Peyer's patch (tissue), 4 donors: ENCODE results near the gene ATF7IP2. TPM values are rescaled to one million over a fixed set of nuclear protein-coding genes. Genes with fewer than 3 reads are reported as not detected.
"Not testable (repeated sequence)": the region's sequence is repeated elsewhere in the genome, so short reads cannot be mapped to it uniquely, and the experiment has no call there.

Experiments
- DNase-seq, 3 donors: peaks; one replicate each; pipeline ENCODE4 v3.0.0-alpha.2; 2017 to 2019
- H3K27ac ChIP-seq, 4 donors: fragments of 200-600 bp; sonication (generic); one replicate each; pipeline ENCODE4 v1.5.1; 2016 to 2019
- H3K27me3 ChIP-seq, 2 donors: fragments of 200-600 bp; sonication (generic); one replicate each; pipeline ENCODE4 v1.5.1; 2019
- H3K36me3 ChIP-seq, 3 donors: fragments of 200-600 bp; sonication (generic); one replicate each; pipeline ENCODE4 v1.5.1; 2016 to 2019
- H3K4me1 ChIP-seq, 4 donors: fragments of 200-600 bp; sonication (generic); one replicate each; pipeline ENCODE4 v1.5.1; 2016 to 2019
- H3K4me3 ChIP-seq, 4 donors: fragments of 200-600 bp; sonication (generic); 1 replicate in 3 of 4; 2 replicates in 1 of 4; pipeline ENCODE4 v1.5.1; 2016 to 2019; ENCODE audit warnings: mild to moderate bottlenecking in 1 of 4
- H3K9me3 ChIP-seq, 4 donors: fragments of 200-600 bp; sonication (generic); one replicate each; pipeline ENCODE4 v1.5.1; 2016 to 2019; ENCODE audit warnings: mild to moderate bottlenecking in 1 of 4
- POLR2A ChIP-seq, 2 donors: fragments of 450-650 bp; IDR thresholded peaks; one replicate each; pipeline ENCODE4 v1.5.1; 2017; ENCODE audit warnings: antibody characterized with exemption in 2 of 2, mild to moderate bottlenecking in 2 of 2, moderate library complexity in 2 of 2
- total RNA-seq, 4 donors: library from RNA; depleted of rRNA; stranded (reverse); fragments of >200 nt; gene quantifications; one replicate each; pipeline ENCODE4 v1.1.0, GENCODE V29; 2016
- TF ChIP-seq, protein P1 (sequence below), 6 experiments: fragments of 450-650 bp in 4 of 6; fragments of 200-600 bp in 2 of 6; sonication (generic) in 1 of 6; IDR thresholded peaks; one replicate each; pipeline ENCODE4 v1.5.1; 2017 to 2019; ENCODE audit warnings: antibody characterized with exemption in 6 of 6, mild to moderate bottlenecking in 3 of 6, moderate library complexity in 1 of 6

Gene ATF7IP2
- total RNA-seq, 4 donors from 2014 or later, result 9.9 to 27.2 (median 10.8) TPM

DNA sequence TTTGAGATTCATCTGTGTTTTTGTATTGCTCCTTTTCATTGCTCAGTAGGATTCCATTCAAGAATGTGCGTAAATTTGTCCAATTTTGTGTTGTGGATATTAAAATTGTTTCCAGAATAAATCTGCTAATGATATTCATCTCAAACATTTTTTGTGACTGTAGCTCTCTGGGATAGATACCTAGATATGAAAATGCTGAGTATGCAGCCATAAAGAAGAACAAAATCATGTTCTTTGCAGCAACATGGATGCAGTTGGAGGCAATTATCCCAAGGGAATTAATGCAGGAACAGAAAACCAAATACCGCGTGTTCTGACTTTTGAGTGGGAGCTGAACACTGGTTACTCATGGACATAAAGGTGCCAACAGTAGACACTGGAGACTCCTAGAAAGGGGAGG lies 40.2 kb upstream of the ATF7IP2 start:
- TF ChIP-seq POLR2A (IDR thresholded peaks at IDR 0.05), result no peak
- TF ChIP-seq, protein P1, sequence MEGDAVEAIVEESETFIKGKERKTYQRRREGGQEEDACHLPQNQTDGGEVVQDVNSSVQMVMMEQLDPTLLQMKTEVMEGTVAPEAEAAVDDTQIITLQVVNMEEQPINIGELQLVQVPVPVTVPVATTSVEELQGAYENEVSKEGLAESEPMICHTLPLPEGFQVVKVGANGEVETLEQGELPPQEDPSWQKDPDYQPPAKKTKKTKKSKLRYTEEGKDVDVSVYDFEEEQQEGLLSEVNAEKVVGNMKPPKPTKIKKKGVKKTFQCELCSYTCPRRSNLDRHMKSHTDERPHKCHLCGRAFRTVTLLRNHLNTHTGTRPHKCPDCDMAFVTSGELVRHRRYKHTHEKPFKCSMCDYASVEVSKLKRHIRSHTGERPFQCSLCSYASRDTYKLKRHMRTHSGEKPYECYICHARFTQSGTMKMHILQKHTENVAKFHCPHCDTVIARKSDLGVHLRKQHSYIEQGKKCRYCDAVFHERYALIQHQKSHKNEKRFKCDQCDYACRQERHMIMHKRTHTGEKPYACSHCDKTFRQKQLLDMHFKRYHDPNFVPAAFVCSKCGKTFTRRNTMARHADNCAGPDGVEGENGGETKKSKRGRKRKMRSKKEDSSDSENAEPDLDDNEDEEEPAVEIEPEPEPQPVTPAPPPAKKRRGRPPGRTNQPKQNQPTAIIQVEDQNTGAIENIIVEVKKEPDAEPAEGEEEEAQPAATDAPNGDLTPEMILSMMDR (IDR thresholded peaks at IDR 0.05), result no peak
- Histone ChIP-seq H3K27me3 (no peaks in the 10 kb centered on the region), H3K9me3 (peaks cover 0 to 22% (median 10%) of the 10 kb centered on the region in 4 donors)

DNA sequence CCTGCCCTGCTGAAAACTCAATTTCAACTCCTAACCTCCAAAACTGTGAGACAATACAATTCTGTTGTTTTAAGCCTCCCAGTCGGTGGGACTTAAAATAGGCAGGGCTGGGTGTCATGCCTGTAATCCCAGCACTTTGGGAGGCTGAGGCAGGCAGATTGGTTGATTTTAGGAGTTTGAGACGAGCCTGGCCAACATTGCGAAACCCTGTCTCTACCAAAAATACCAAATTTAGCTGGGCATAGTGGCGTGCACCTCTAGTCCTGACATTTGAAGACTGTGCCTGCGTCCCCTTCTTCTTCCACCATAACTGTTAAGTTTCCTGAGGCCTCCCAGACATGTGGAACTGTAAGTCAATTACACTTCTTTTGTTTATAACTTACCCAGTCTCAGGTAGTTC lies 36.0 kb upstream of the ATF7IP2 start:
- no peak for TF ChIP-seq POLR2A (IDR thresholded peaks at IDR 0.05)
- TF ChIP-seq, protein P1 (IDR thresholded peaks at IDR 0.05), result no peak
- H3K27ac ChIP-seq, result no peak overlapping the region
- no peaks in the 10 kb centered on the region for H3K4me1 ChIP-seq
- no peaks in the 10 kb centered on the region for H3K9me3 ChIP-seq
- DNase-seq, result no peak
- H3K36me3 ChIP-seq, result no peaks in the 10 kb centered on the region
- H3K4me3 ChIP-seq, result no peak overlapping the region
- no peaks in the 10 kb centered on the region for H3K27me3 ChIP-seq

More for the DNA sequence above, 40.2 kb upstream of the ATF7IP2 start:
- Histone ChIP-seq H3K27ac (no peak overlapping the region), H3K36me3 (no peaks in the 10 kb centered on the region), H3K4me3 (no peak overlapping the region), H3K4me1 (no peaks in the 10 kb centered on the region)
- no peak for DNase-seq

- no peak for DNase-seq
- no peaks in the 10 kb centered on the region for H3K9me3 ChIP-seq
- no peak overlapping the region for H3K4me3 ChIP-seq
- no peaks in the 10 kb centered on the region for H3K4me1 ChIP-seq
- H3K36me3 ChIP-seq, result no peaks in the 10 kb centered on the region
- H3K27ac ChIP-seq, result no peak overlapping the region
- TF ChIP-seq, protein P1 (IDR thresholded peaks at IDR 0.05), result no peak
- no peak for TF ChIP-seq POLR2A (IDR thresholded peaks at IDR 0.05)
- no peaks in the 10 kb centered on the region for H3K27me3 ChIP-seq
Observed at GRCh38 chr16:10352262-10352661, 33.6 kb upstream of the ATF7IP2 start.

DNA sequence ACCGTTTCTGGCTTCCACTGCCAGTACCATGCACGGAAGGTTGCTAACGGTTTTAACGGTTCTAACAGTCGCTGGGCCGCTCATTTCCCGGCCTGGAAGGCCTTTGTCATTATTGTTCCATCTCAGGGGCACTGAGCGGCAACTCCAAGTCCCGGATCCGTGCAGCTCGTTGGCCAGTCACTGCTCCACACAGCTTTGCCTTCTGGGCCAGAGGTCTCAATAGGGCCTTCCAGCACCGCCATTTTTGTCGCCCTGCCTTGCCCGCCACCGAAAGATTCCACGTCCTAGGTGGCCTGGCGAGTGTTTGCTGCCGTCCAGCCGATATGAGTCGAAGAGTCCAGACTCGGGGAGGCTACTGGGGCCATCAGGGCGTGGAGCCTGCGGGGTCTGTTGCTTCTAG lies 30.3 kb upstream of the ATF7IP2 start:
- Histone ChIP-seq H3K4me1 (no peaks in the 10 kb centered on the region), H3K4me3 (no peak overlapping the region), H3K36me3 (no peaks in the 10 kb centered on the region)

DNA sequence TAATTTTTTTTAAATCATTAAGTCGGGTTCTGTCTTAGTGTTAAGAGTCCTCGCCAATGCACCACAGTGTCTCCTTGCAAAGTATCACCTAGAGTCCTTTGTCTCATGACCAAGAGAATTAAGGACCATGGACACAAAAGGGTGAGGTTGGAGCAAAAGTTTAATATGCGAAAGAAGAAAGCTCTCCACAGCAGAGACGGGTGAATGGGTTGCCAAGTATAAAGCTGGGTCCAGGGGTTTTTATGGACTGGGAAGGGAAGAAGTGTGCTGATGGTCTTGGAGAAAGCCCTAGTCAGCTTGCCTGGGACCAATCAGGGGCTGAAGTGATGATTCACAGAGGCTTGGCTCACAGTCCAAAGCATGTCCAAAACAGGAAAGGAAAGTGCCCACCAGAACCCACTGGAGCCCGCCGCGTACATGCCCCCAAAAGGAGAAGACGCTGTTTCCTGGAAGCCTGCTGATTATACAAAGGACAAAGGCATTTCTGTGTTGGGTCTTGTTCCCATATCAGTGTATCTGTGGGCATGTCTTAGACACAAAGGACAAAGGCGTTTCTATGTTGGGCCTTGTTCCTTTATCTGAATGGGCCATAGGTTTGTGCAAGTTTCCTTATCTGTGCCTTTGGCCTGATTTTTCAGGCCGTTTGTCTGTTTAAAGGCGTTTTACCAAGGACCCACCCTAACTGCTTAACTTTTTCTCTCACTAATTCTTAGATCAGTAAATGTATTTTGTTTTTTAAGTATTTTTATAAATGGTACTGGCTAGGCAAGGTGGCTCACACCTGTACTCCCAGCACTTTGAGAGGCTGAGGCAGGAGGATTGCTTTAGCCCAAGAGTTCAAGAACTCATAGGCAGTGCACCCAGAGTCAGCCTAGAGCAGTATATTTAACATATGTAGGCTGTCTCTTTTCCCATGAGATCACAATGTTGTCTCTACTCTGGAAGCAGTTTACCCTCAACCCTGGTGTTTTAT lies 28.7 kb upstream of the ATF7IP2 start:
- DNase-seq, result no peak
- Histone ChIP-seq H3K9me3 (no peaks in the 10 kb centered on the region), H3K27ac (no peak overlapping the region), H3K36me3 (no peaks in the 10 kb centered on the region), H3K4me1 (no peaks in the 10 kb centered on the region), H3K27me3 (no peaks in the 10 kb centered on the region), H3K4me3 (no peak overlapping the region)
- TF ChIP-seq, protein P1 (IDR thresholded peaks at IDR 0.05), result no peak
- TF ChIP-seq POLR2A (IDR thresholded peaks at IDR 0.05), result no peak

More for the DNA sequence above, 30.3 kb upstream of the ATF7IP2 start:
- Histone ChIP-seq H3K27ac (no peak overlapping the region), H3K27me3 (no peaks in the 10 kb centered on the region), H3K9me3 (no peaks in the 10 kb centered on the region)
- TF ChIP-seq, protein P1 (IDR thresholded peaks at IDR 0.05), result no peak
- no peak for TF ChIP-seq POLR2A (IDR thresholded peaks at IDR 0.05)
- DNase-seq, result no peak

DNA sequence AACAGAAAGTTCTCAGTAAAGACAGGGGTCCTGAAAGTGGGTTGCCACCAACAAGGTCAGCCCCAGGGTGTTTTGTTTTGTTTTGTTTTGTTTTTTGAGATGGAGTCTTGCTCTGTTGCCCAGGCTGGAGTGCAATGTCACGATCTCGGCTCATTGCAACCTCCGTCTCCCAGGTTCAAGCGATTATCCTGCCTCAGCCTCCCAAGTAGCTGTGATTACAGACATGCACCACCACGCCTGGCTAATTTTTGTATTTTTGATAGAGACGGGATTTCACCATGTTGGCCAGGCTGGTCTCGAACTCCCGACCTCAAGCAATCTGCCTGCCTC lies 24.1 kb upstream of the ATF7IP2 start:
- DNase-seq, H3K4me3 ChIP-seq, H3K4me1 ChIP-seq, H3K27me3 ChIP-seq, H3K36me3 ChIP-seq, H3K9me3 ChIP-seq: not testable (repeated sequence)
- H3K27ac ChIP-seq, result peak overlapping the region in 1 of 4 donors; percentile 57
